HepG2 (cell line): ENCODE results near the gene PGPEP1. TPM values are rescaled to one million over a fixed set of nuclear protein-coding genes. Genes with fewer than 3 reads are reported as not detected.

ENCODE experiments used
- FOXM1 ChIP-seq: sonication (generic); formaldehyde crosslinking; IDR thresholded peaks from 2 replicates; pipeline ENCODE4 v1.5.0; 2020; ENCODE audit warnings: missing genetic modification reagents
- GMEB2 ChIP-seq: IDR thresholded peaks from 2 replicates; pipeline ENCODE4 v1.6.1; 2016; ENCODE audit warnings: missing biosample characterization, missing genetic modification reagents, low read depth
- IRF1 ChIP-seq: sonication (generic); formaldehyde crosslinking; IDR thresholded peaks from 2 replicates; pipeline ENCODE4 v1.4.0; 2020; ENCODE audit warnings: low read depth, mild to moderate bottlenecking, missing genetic modification reagents
- ISX ChIP-seq: sonication (generic); formaldehyde crosslinking; conservative IDR thresholded peaks from 2 replicates; pipeline ENCODE4 v1.5.0; 2020; ENCODE audit warnings: missing genetic modification reagents
- MIXL1 ChIP-seq: IDR thresholded peaks from 2 replicates; pipeline ENCODE4 v1.6.1; 2016
- MTF2 ChIP-seq: sonication (generic); formaldehyde crosslinking; IDR thresholded peaks from 2 replicates; pipeline ENCODE4 v1.5.0; 2020; ENCODE audit warnings: missing genetic modification reagents, borderline replicate concordance
- RARA ChIP-seq: IDR thresholded peaks from 2 replicates; pipeline ENCODE4 v1.6.1; 2016; ENCODE audit warnings: missing genetic modification reagents, missing compliant biosample characterization
- SETDB1 ChIP-seq: sonication (generic); formaldehyde crosslinking; IDR thresholded peaks from 2 replicates; pipeline ENCODE4 v1.5.1; 2020; ENCODE audit warnings: missing genetic modification reagents, mild to moderate bottlenecking, borderline replicate concordance
- SMARCE1 ChIP-seq: fragments of 450-650 bp; IDR thresholded peaks from 2 replicates; pipeline ENCODE4 v1.6.1; 2017; ENCODE audit warnings: borderline replicate concordance
- SOX5 ChIP-seq: IDR thresholded peaks from 2 replicates; pipeline ENCODE4 v1.6.1; 2016; ENCODE audit warnings: borderline replicate concordance
- ZBTB20 ChIP-seq: sonication (generic); formaldehyde crosslinking; IDR thresholded peaks from 2 replicates; pipeline ENCODE4 v1.8.1; 2023; ENCODE audit warnings: missing genetic modification reagents, low read depth, mild to moderate bottlenecking, borderline replicate concordance
- ZNF20 ChIP-seq: sonication (generic); formaldehyde crosslinking; IDR thresholded peaks from 2 replicates; pipeline ENCODE4 v1.4.0; 2020; ENCODE audit warnings: mild to moderate bottlenecking, moderate library complexity, missing genetic modification reagents
- ZNF264 ChIP-seq: sonication (generic); formaldehyde crosslinking; IDR thresholded peaks from 2 replicates; pipeline ENCODE4 v1.4.0; 2020; ENCODE audit warnings: missing genetic modification reagents
- ZNF772 ChIP-seq: sonication (generic); formaldehyde crosslinking; IDR thresholded peaks from 2 replicates; pipeline ENCODE4 v1.5.0; 2020; ENCODE audit warnings: mild to moderate bottlenecking, missing genetic modification reagents
- polyA plus RNA-seq, 8 experiments: library from polyadenylated mRNA; depleted of rRNA in 3 of 8; stranded (reverse) in 7 of 8; unstranded in 1 of 8; fragments of >200 nt; fragmentation: Illumina TruSeq in 4 of 8; extraction: Trizol in 4 of 8; gene quantifications; 2 replicates each; pipeline versions ENCODE4 v1.2.1 to v1.2.3, GENCODE V29; 2011 to 2016; ENCODE audit warnings: low read depth in 4 of 8, missing spikeins in 1 of 8, mixed read lengths in 1 of 8; ENCODE audit not compliant: insufficient read depth in 1 of 8
- total RNA-seq, 5 experiments: library from RNA; depleted of rRNA; stranded (reverse); fragments of >200 nt; fragmentation: Illumina TruSeq; extraction: Trizol; gene quantifications; 2 replicates each; pipeline ENCODE4 v1.2.3, GENCODE V29; 2016; ENCODE audit warnings: low read depth in 1 of 5
- TF ChIP-seq, protein P1 (sequence below): sonication (generic); formaldehyde crosslinking; IDR thresholded peaks from 2 replicates; pipeline ENCODE4 v1.4.0; 2020; ENCODE audit warnings: mild to moderate bottlenecking, missing genetic modification reagents

Gene PGPEP1
- total and polyA plus RNA-seq, 2 of the 13 experiments (the other 11 are each of a cell fraction or from before 2014, with no cell fraction given): 53.1 to 56.6 TPM

- TF ChIP-seq MTF2 (no peak), ZNF20 (no peak), FOXM1 (CRISPR knock-in tag) (no peak), SETDB1 (CRISPR knock-in tag) (no peak), GMEB2 (no peak), SMARCE1 (no peak), ZNF772 (CRISPR knock-in tag) (no peak), IRF1 (no peak), ISX (CRISPR knock-in tag) (no peak), ZBTB20 (CRISPR knock-in tag) (peak; percentile 63; the same call in 1 of the 2 replicates), MIXL1 (CRISPR knock-in tag) (no peak), SOX5 (no peak), RARA (CRISPR knock-in tag) (peak; percentile 98), ZNF264 (CRISPR knock-in tag) (no peak)
- TF ChIP-seq, protein P1, sequence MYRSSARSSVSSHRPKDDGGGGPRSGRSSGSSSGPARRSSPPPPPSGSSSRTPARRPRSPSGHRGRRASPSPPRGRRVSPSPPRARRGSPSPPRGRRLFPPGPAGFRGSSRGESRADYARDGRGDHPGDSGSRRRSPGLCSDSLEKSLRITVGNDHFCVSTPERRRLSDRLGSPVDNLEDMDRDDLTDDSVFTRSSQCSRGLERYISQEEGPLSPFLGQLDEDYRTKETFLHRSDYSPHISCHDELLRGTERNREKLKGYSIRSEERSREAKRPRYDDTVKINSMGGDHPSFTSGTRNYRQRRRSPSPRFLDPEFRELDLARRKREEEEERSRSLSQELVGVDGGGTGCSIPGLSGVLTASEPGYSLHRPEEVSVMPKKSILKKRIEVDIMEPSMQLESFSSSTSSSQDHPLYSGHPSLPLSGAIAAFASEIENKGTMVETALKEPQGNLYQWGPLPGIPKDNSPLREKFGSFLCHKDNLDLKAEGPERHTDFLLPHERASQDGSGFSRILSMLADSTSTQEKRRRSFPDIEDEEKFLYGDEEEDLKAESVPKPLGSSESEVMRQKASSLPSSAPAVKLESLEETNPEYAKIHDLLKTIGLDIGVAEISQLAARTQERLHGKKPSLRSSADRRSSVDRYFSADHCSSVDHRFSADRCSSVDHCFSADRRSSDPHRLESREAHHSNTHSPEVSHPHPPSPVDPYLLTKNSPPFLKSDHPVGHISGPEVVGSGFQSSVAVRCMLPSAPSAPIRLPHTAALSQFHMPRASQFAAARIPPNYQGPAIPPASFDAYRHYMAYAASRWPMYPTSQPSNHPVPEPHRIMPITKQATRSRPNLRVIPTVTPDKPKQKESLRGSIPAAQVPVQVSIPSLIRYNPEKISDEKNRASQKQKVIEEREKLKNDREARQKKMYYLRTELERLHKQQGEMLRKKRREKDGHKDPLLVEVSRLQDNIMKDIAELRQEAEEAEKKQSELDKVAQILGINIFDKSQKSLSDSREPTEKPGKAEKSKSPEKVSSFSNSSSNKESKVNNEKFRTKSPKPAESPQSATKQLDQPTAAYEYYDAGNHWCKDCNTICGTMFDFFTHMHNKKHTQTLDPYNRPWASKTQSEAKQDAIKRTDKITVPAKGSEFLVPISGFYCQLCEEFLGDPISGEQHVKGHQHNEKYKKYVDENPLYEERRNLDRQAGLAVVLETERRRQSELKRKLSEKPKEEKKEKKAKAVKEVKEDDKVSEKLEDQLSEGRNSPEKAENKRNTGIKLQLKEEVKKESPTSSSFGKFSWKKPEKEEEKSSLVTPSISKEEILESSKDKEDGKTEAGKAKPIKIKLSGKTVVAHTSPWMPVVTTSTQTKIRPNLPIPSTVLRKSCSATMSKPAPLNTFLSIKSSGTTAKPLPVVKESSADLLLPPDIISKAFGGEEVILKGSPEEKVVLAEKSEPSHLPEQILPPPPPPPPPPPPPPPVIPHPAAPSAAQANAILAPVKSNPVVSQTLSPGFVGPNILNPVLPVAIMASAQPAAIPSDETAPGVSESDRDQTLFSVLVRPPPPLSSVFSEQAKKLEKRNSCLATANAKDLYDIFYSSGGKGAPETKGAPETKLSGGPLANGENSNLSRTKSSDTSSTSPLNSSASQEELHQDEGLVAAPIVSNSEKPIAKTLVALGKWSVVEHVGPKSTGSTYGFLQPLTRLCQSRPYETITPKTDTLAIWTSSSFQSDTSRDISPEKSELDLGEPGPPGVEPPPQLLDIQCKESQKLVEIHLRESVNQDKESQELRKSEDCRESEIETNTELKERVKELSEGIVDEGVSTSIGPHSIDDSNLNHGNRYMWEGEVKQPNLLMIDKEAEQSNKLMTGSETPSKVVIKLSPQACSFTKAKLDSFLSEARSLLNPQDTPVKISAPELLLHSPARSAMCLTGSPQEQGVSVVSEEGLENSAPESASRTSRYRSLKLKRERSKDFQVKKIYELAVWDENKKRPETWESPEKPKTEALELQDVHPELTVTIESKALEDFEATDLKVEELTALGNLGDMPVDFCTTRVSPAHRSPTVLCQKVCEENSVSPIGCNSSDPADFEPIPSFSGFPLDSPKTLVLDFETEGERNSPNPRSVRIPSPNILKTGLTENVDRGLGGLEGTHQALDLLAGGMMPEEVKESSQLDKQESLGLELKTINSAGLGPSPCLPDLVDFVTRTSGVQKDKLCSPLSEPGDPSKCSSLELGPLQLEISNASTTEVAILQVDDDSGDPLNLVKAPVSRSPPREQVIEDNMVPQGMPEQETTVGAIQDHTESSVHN (CRISPR knock-in tag): no peak
Measured at GRCh38 chr19:18291590-18292461, 48.6 kb upstream of the PGPEP1 start (continued).
